NOMO-1 treated with DMSO at 0.1 percent for 48 hours (cell line): ENCODE measurements around the gene RALGPS1.

Experiments used
- DNase-seq: peaks from one replicate; lab custom pipeline; 2025; ENCODE audit not compliant: unreplicated experiment; lab: John Stamatoyannopoulos, UW

RALGPS1 gene

GRCh38 chr9:127148014-127148413 lies 233.4 kb downstream of the RALGPS1 start:
- no peak for DNase-seq

- DNase-seq: no peak
Observed at GRCh38 chr9:127149010-127149409, 234.4 kb downstream of the RALGPS1 start.

- DNase-seq: no peak
Observed at GRCh38 chr9:127149463-127150390, 235.1 kb downstream of the RALGPS1 start.

- peak; percentile 30 for DNase-seq
Observed at GRCh38 chr9:127153501-127153900, 238.9 kb downstream of the RALGPS1 start.

- no peak for DNase-seq
Observed at GRCh38 chr9:127154003-127154389, 239.4 kb downstream of the RALGPS1 start.

- peak; percentile 77 for DNase-seq
Observed at GRCh38 chr9:127154390-127155191, 240.0 kb downstream of the RALGPS1 start.

GRCh38 chr9:127155314-127155960 lies 240.9 kb downstream of the RALGPS1 start:
- DNase-seq: no peak

GRCh38 chr9:127158786-127159324 lies 244.3 kb downstream of the RALGPS1 start:
- DNase-seq: no peak

GRCh38 chr9:127159325-127159801 lies 244.8 kb downstream of the RALGPS1 start:
- DNase-seq: no peak

- no peak for DNase-seq
Observed at GRCh38 chr9:127159949-127160610, 245.5 kb downstream of the RALGPS1 start.

GRCh38 chr9:127161081-127161624 lies 246.6 kb downstream of the RALGPS1 start:
- DNase-seq: no peak

- DNase-seq: no peak
Observed at GRCh38 chr9:127162046-127162863, 247.7 kb downstream of the RALGPS1 start.

- no peak for DNase-seq
Observed at GRCh38 chr9:127162864-127163365, 248.3 kb downstream of the RALGPS1 start.

GRCh38 chr9:127163409-127163808 lies 248.8 kb downstream of the RALGPS1 start:
- DNase-seq: peak; percentile 70

- no peak for DNase-seq
Observed at GRCh38 chr9:127165116-127165515, 250.5 kb downstream of the RALGPS1 start.

GRCh38 chr9:127166111-127166510 lies 251.5 kb downstream of the RALGPS1 start:
- DNase-seq: peak; percentile 63

GRCh38 chr9:127166651-127167524 lies 252.3 kb downstream of the RALGPS1 start:
- DNase-seq: no peak
